Calu3 (cell line): ENCODE results near the gene BTBD8. TPM values are rescaled to one million over a fixed set of nuclear protein-coding genes. Genes with fewer than 3 reads are reported as not detected.

Experiments
- BruUV-seq: library from RNA; stranded (reverse); fragments of 400-500 nt; replicated peaks from 2 replicates; lab custom pipeline; 2021; lab: Mats Ljungman, UMichigan
- CTCF ChIA-PET: fragments of 300-600 bp; sonication (Branson Sonifier 250); formaldehyde crosslinking; loops from one replicate; lab custom pipeline; 2022; ENCODE audit warnings: antibody characterized with exemption; lab: Charles Lee
- DNase-seq: peaks from one replicate; pipeline ENCODE4 v3.0.0; 2022
- H3K27ac Mint-ChIP-seq: one replicate; pipeline ENCODE4 v1.8.0; 2022; ENCODE audit warnings: mixed read lengths; ENCODE audit not compliant: unreplicated experiment
- H3K27me3 Mint-ChIP-seq: one replicate; pipeline ENCODE4 v1.8.0; 2022; ENCODE audit warnings: mixed read lengths; ENCODE audit not compliant: unreplicated experiment
- H3K36me3 Mint-ChIP-seq: one replicate; pipeline ENCODE4 v1.8.0; 2022; ENCODE audit warnings: mild to moderate bottlenecking, moderate library complexity, mixed read lengths; ENCODE audit not compliant: insufficient read depth, unreplicated experiment
- H3K4me1 Mint-ChIP-seq: one replicate; pipeline ENCODE4 v1.8.0; 2022; ENCODE audit warnings: mild to moderate bottlenecking, low read depth, mixed read lengths; ENCODE audit not compliant: unreplicated experiment
- H3K4me3 Mint-ChIP-seq: one replicate; pipeline ENCODE4 v1.8.0; 2022; ENCODE audit warnings: mild to moderate bottlenecking, low read depth, moderate library complexity, mixed read lengths; ENCODE audit not compliant: unreplicated experiment
- H3K9me3 Mint-ChIP-seq: one replicate; pipeline ENCODE4 v1.8.0; 2022; ENCODE audit warnings: low read depth, mixed read lengths; ENCODE audit not compliant: unreplicated experiment
- intact Hi-C: fragments of 100-400 bp; cut with micrococcal nuclease; formaldehyde crosslinking; loops from one replicate; pipeline ENCODE4 v1.10.0; 2022; ENCODE audit not compliant: unreplicated experiment
- total RNA-seq: library from RNA; stranded (reverse); gene quantifications from 2 replicates; pipeline ENCODE4 v1.2.3, GENCODE V29; 2022
- TF ChIP-seq, protein P1 (sequence below): fragments of 200-600 bp; IDR thresholded peaks from one replicate; pipeline ENCODE4 v1.8.0; 2022; ENCODE audit warnings: antibody characterized with exemption; ENCODE audit not compliant: unreplicated experiment

The BTBD8 gene
- total RNA-seq, 1 experiment from 2014 or later = 4.0 TPM

- H3K27me3 Mint-ChIP-seq = no peaks in the 10 kb centered on the region
- CTCF ChIA-PET = interaction anchor here (0.6 kb wide), 1 partner anchor 123 kb away, joined by 3 read pairs; no protein-coding TSS in a partner anchor
These were observed 121.8 kb downstream of the BTBD8 start for GRCh38 chr1:92201973-92202372.

DNA sequence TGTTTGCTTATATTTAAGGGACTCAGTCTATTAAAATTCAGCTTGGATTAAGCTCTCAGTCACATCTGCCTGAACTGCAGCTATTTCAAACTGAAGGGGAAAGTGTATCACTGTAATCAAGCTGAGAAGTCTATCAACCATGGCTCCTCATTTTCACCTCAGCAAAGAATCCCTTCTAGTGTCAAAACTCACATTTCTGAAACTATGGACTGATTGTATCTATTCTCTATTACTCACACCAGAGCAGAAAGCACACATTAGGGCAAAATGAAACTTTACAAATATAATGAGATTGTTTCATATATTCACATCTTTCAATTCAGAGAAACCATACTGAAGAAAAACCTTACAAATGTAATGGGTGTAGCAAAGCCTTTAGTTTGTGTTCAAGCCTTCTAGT lies 123.0 kb downstream of the BTBD8 start:
- no peak overlapping the region for H3K27ac Mint-ChIP-seq
- H3K4me1 Mint-ChIP-seq = no peaks in the 10 kb centered on the region
- no peaks in the 10 kb centered on the region for H3K9me3 Mint-ChIP-seq
- no peak overlapping the region for H3K4me3 Mint-ChIP-seq
- no peak for DNase-seq
- CTCF ChIA-PET = no interaction called here
- no peaks in the 10 kb centered on the region for H3K27me3 Mint-ChIP-seq
- TF ChIP-seq, protein P1, sequence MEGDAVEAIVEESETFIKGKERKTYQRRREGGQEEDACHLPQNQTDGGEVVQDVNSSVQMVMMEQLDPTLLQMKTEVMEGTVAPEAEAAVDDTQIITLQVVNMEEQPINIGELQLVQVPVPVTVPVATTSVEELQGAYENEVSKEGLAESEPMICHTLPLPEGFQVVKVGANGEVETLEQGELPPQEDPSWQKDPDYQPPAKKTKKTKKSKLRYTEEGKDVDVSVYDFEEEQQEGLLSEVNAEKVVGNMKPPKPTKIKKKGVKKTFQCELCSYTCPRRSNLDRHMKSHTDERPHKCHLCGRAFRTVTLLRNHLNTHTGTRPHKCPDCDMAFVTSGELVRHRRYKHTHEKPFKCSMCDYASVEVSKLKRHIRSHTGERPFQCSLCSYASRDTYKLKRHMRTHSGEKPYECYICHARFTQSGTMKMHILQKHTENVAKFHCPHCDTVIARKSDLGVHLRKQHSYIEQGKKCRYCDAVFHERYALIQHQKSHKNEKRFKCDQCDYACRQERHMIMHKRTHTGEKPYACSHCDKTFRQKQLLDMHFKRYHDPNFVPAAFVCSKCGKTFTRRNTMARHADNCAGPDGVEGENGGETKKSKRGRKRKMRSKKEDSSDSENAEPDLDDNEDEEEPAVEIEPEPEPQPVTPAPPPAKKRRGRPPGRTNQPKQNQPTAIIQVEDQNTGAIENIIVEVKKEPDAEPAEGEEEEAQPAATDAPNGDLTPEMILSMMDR = no peak
- no TSS peak for BruUV-seq
- no peaks in the 10 kb centered on the region for H3K36me3 Mint-ChIP-seq
- intact Hi-C loops = no loop called here

More at GRCh38 chr1:92201973-92202372, 121.8 kb downstream of the BTBD8 start:
- Mint-ChIP-seq H3K36me3 (no peaks in the 10 kb centered on the region), H3K4me1 (no peaks in the 10 kb centered on the region), H3K9me3 (no peaks in the 10 kb centered on the region), H3K27ac (no peak overlapping the region), H3K4me3 (no peak overlapping the region)
- intact Hi-C loops = no loop called here
- no TSS peak for BruUV-seq
- no peak for DNase-seq
- TF ChIP-seq, protein P1 = no peak

DNA sequence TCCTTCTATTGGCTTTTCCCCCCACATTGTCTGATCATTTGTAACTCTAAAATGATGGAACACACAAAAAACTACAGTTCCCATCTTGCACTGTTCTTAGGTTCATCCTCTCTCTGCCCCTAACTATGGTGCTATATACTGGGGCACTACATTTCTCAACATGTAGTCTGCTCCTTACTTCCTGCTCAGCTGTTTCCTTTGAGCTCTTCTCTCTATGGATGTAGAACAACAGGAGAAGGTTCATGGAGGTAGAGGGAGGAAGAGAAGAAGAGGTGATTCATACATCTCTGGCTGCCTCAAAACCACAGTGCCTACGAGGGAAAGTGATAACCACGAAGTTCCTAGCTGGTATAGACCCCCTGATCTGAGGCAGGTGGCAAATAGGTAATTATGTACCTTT lies 130.6 kb downstream of the BTBD8 start:
- no TSS peak for BruUV-seq
- Mint-ChIP-seq H3K9me3 (peaks cover under 1% of the 10 kb centered on the region), H3K4me3 (no peak overlapping the region), H3K27me3 (no peaks in the 10 kb centered on the region), H3K36me3 (no peaks in the 10 kb centered on the region), H3K4me1 (no peaks in the 10 kb centered on the region), H3K27ac (no peak overlapping the region)
- DNase-seq = no peak
- intact Hi-C loops = no loop called here
- CTCF ChIA-PET = no interaction called here
- TF ChIP-seq, protein P1 = no peak

GRCh38 chr1:92211166-92211565 lies 131.0 kb downstream of the BTBD8 start:
- H3K4me1 Mint-ChIP-seq = no peaks in the 10 kb centered on the region
- intact Hi-C loops = no loop called here
- no peak for DNase-seq
- H3K4me3 Mint-ChIP-seq = no peak overlapping the region
- CTCF ChIA-PET = interaction anchor here (0.6 kb wide), 1 partner anchor 621 kb away, joined by 3 read pairs; the partner anchor contains the start of gene RPL5
- H3K27ac Mint-ChIP-seq = no peak overlapping the region
- peaks cover 3% of the 10 kb centered on the region for H3K9me3 Mint-ChIP-seq
- H3K27me3 Mint-ChIP-seq = no peaks in the 10 kb centered on the region
- TF ChIP-seq, protein P1 = no peak
- BruUV-seq = no TSS peak
- H3K36me3 Mint-ChIP-seq = no peaks in the 10 kb centered on the region
